K562 (cell line): ENCODE measurements around the gene GPR107. TPM values are rescaled to one million over a fixed set of nuclear protein-coding genes. Genes with fewer than 3 reads are reported as not detected.

ENCODE experiments used
- ATF7 ChIP-seq: fragments of 450-650 bp; IDR thresholded peaks from 2 replicates; pipeline ENCODE4 v1.7.1; 2014; ENCODE audit warnings: mild to moderate bottlenecking, moderate library complexity
- CHCHD3 ChIP-seq: fragments of 250-450 bp; sonication (Bioruptor Pico); IDR thresholded peaks from 2 replicates; pipeline ENCODE4 v2.1.2; 2022; ENCODE audit warnings: mild to moderate bottlenecking
- CHD2 ChIP-seq: IDR thresholded peaks from 2 replicates; pipeline ENCODE4 v1.6.1; 2011; ENCODE audit warnings: low read depth, low read length
- CREB3L1 ChIP-seq: fragments of 450-650 bp; IDR thresholded peaks from 2 replicates; pipeline ENCODE4 v1.6.1; 2014; ENCODE audit warnings: low read depth, mild to moderate bottlenecking, moderate library complexity, borderline replicate concordance
- DPF2 ChIP-seq: fragments of 450-650 bp; IDR thresholded peaks from 2 replicates; pipeline ENCODE4 v1.6.1; 2016
- FOXM1 ChIP-seq, 2 experiments: fragments of 450-650 bp in 1 of 2; sonication (generic) in 1 of 2; formaldehyde crosslinking in 1 of 2; IDR thresholded peaks; 2 replicates each; pipeline versions ENCODE4 v1.6.1 to v1.9.0; 2017 to 2022; ENCODE audit warnings: low read depth in 2 of 2, mild to moderate bottlenecking in 2 of 2, missing genetic modification reagents in 1 of 2, moderate library complexity in 1 of 2
- GMEB1 ChIP-seq: fragments of 250-450 bp; sonication (Bioruptor Pico); IDR thresholded peaks from 2 replicates; pipeline ENCODE4 v1.4.0; 2020; ENCODE audit warnings: mild to moderate bottlenecking
- KAT8 ChIP-seq: fragments of 450-650 bp; IDR thresholded peaks from 2 replicates; pipeline ENCODE4 v1.6.1; 2016; ENCODE audit warnings: low read depth, mild to moderate bottlenecking
- MAZ ChIP-seq, 2 experiments: fragments of 450-650 bp in 1 of 2; sonication (generic) in 1 of 2; formaldehyde crosslinking; IDR thresholded peaks in 1 of 2; conservative IDR thresholded peaks in 1 of 2; 2 replicates each; pipeline versions ENCODE4 v1.4.0 to v1.5.0; 2020; ENCODE audit warnings: mild to moderate bottlenecking in 1 of 2, missing genetic modification reagents in 1 of 2
- MCM5 ChIP-seq: fragments of 450-650 bp; IDR thresholded peaks from 2 replicates; pipeline ENCODE4 v1.6.1; 2016; ENCODE audit warnings: low read depth
- PTTG1 ChIP-seq: fragments of 450-650 bp; IDR thresholded peaks from 2 replicates; pipeline ENCODE4 v1.6.1; 2016; ENCODE audit warnings: low read depth, mild to moderate bottlenecking, missing genetic modification characterization, missing compliant biosample characterization
- SMAD2 ChIP-seq: fragments of 150-350 bp; IDR thresholded peaks from 2 replicates; pipeline ENCODE4 v1.6.1; 2014; ENCODE audit warnings: low read depth, mild to moderate bottlenecking, low read length
- ZC3H8 ChIP-seq: fragments of 450-650 bp; IDR thresholded peaks from 2 replicates; pipeline ENCODE4 v1.6.1; 2017
- ZNF263 ChIP-seq: sonication (generic); formaldehyde crosslinking; IDR thresholded peaks from 2 replicates; pipeline ENCODE4 v1.8.0; 2022; ENCODE audit warnings: mild to moderate bottlenecking, missing genetic modification reagents, borderline replicate concordance
- ZNF311 ChIP-seq: fragments of 250-450 bp; sonication (Bioruptor Pico); IDR thresholded peaks from 2 replicates; pipeline ENCODE4 v1.4.0; 2020; ENCODE audit warnings: mild to moderate bottlenecking, moderate library complexity
- ZNF561 ChIP-seq: fragments of 450-650 bp; formaldehyde crosslinking; conservative IDR thresholded peaks from 2 replicates; pipeline ENCODE4 v1.4.0; 2020; ENCODE audit warnings: mild to moderate bottlenecking, moderate library complexity
- ZNF609 ChIP-seq: sonication (generic); formaldehyde crosslinking; IDR thresholded peaks from 2 replicates; pipeline ENCODE4 v1.8.1; 2023; ENCODE audit warnings: missing genetic modification reagents, mild to moderate bottlenecking, borderline replicate concordance
- ZNF76 ChIP-seq: fragments of 250-450 bp; sonication (Bioruptor Pico); IDR thresholded peaks from 2 replicates; pipeline ENCODE4 v1.4.0; 2020; ENCODE audit warnings: mild to moderate bottlenecking, moderate library complexity, borderline replicate concordance
- ZNF764 ChIP-seq: fragments of 250-450 bp; sonication (Bioruptor Pico); IDR thresholded peaks from 2 replicates; pipeline ENCODE4 v1.4.0; 2020; ENCODE audit warnings: low read depth, mild to moderate bottlenecking, moderate library complexity
- ZNF79 ChIP-seq: fragments of 250-450 bp; sonication (Bioruptor Pico); IDR thresholded peaks from 2 replicates; pipeline ENCODE4 v1.4.0; 2020; ENCODE audit warnings: low read depth, mild to moderate bottlenecking, moderate library complexity
- polyA plus RNA-seq, 8 experiments: library from polyadenylated mRNA; depleted of rRNA in 4 of 8; stranded (reverse) in 5 of 8; unstranded in 3 of 8; fragments of >200 nt; fragmentation: Nextera tagmentation in 2 of 8; fragmentation: Illumina TruSeq in 1 of 8; extraction: Ambion mirVana in 2 of 8; extraction: Trizol in 1 of 8; gene quantifications; 2 replicates each; pipeline versions ENCODE4 v1.2.1 to v1.2.3, GENCODE V29; 2011 to 2014; ENCODE audit warnings: inconsistent platforms in 1 of 8, missing spikeins in 1 of 8
- total RNA-seq, 7 experiments: library from RNA; depleted of rRNA in 6 of 7; stranded (reverse); fragments of >200 nt in 6 of 7; fragmentation: Illumina TruSeq in 2 of 7; extraction: Trizol in 2 of 7; gene quantifications; 2 replicates each; pipeline versions ENCODE4 v1.2.1 to v1.2.3, GENCODE V29; 2011 to 2021; ENCODE audit warnings: low replicate concordance in 1 of 7

GPR107 gene
- total and polyA plus RNA-seq, 9 of the 15 experiments (the other 6 are each of a cell fraction or from before 2014, with no cell fraction given): 3.2 to 34.6 (median 14.4) TPM

GRCh38 chr9:130043654-130044623 is 9.8 kb upstream of the GPR107 start (continued):
- TF ChIP-seq ZNF79 (CRISPR knock-in tag) (no peak), SMAD2 (no peak), ZNF263 (no peak), MAZ (CRISPR knock-in tag; conservative IDR thresholded peaks at IDR 0.05 in 1 of 2, IDR thresholded peaks at IDR 0.05 in 1 of 2) (peak in 1 of 2 experiments; percentile 66; a peak in 2 of 4 replicates), CHD2 (no peak), DPF2 (no peak), KAT8 (no peak), ATF7 (0 out of 2 replicates have a peak, but pooled peaks have one; percentile 24), FOXM1 (IDR thresholded peaks at IDR 0.05; ENCODE audit: low read depth) (no peak), FOXM1 (CRISPR knock-in tag; IDR thresholded peaks at IDR 0.05; ENCODE audit: low read depth) (no peak), GMEB1 (CRISPR knock-in tag) (0 out of 2 replicates have a peak, but pooled peaks have one; percentile 29), CHCHD3 (CRISPR knock-in tag) (no peak), ZC3H8 (no peak), CREB3L1 (0 out of 2 replicates have a peak, but pooled peaks have one; percentile 36), ZNF311 (CRISPR knock-in tag) (peak; percentile 42; the same call in 1 of the 2 replicates), ZNF561 (no peak), PTTG1 (no peak), ZNF764 (CRISPR knock-in tag) (no peak), ZNF76 (CRISPR knock-in tag) (0 out of 2 replicates have a peak, but pooled peaks have one; percentile 29), ZNF609 (no peak), MCM5 (no peak)
